HL-60 (cell line): Measurements from ENCODE around the gene MYRIP.

Experiments
- GABPA ChIP-seq: IDR thresholded peaks from 2 replicates; pipeline ENCODE4 v1.6.1; 2012; ENCODE audit warnings: low read depth
- POLR2AphosphoS5 ChIP-seq: IDR thresholded peaks from 2 replicates; pipeline ENCODE4 v1.6.1; 2012; ENCODE audit warnings: low read depth
- TF ChIP-seq, protein P1 (sequence below): IDR thresholded peaks from one replicate; pipeline ENCODE4 v1.5.1; 2011; ENCODE audit warnings: low read length, control low read depth, inconsistent platforms; ENCODE audit not compliant: insufficient read depth

DNA sequence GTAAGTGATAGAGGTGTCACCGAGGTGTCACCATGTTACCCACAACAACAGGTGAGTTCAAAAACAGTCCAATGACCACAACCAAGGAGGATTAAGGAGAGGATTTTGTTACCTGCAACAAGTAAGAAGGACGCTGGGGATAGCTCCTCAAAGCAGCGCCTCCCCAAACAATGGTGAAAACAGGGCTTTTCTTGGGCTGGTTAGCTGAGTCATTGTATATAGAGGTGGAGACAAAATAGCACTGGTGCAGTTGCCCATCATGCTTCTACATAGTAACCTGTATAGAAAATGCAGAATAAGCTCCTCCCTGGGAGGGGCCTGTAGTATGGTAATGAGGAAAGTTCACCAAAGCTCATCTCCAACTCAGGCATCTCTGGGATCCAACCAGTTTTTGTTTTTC is 383.2 kb downstream of the MYRIP start:
- TF ChIP-seq, protein P1, sequence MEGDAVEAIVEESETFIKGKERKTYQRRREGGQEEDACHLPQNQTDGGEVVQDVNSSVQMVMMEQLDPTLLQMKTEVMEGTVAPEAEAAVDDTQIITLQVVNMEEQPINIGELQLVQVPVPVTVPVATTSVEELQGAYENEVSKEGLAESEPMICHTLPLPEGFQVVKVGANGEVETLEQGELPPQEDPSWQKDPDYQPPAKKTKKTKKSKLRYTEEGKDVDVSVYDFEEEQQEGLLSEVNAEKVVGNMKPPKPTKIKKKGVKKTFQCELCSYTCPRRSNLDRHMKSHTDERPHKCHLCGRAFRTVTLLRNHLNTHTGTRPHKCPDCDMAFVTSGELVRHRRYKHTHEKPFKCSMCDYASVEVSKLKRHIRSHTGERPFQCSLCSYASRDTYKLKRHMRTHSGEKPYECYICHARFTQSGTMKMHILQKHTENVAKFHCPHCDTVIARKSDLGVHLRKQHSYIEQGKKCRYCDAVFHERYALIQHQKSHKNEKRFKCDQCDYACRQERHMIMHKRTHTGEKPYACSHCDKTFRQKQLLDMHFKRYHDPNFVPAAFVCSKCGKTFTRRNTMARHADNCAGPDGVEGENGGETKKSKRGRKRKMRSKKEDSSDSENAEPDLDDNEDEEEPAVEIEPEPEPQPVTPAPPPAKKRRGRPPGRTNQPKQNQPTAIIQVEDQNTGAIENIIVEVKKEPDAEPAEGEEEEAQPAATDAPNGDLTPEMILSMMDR: no peak
- no peak for TF ChIP-seq POLR2AphosphoS5
- no peak for TF ChIP-seq GABPA
